ENCODE measurements around the gene CYGB. TPM values are rescaled to one million over a fixed set of nuclear protein-coding genes. Genes with fewer than 3 reads are reported as not detected.

The CYGB gene
- total RNA-seq, 2 experiments from 2014 or later = not detected

DNA sequence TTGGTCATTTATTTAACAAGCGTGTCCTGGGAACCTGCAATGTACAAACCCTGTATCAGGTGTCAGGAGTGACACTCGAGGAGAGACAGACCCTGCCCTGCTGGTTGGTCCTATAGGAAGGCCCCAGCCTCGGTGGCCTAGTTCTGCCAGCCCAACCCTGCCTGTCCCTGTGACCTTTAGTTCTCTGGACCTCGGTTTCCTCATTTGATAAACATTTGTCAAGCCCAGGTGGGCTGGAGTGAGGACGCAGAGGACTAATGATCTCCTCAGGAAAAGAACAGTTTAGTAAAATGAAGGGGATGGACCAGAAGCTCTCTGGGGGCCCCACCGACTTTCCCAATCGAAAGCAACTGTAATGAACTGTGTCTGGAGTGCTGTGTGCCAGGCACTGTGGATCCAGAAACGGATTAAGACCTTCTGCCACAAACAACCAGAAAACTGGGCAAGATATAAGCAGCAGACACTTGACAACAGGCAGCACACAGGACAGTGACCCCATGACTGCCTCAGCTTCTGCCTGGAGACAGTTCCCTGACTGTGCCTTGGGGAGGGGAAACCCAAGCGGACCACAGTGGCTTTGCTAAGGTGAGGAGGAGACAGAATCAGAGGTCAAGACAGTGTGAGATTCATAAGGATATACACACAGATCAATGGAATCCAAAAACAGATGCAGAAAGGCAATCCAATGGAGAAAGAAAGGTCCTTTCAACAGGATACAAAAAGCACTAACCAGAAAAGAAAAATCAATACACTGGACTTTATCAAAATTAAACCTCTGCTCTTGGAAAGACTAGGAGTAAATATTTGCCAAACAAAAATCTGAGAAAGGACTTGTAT lies 11.1 kb upstream of the CYGB start:
- POLR2A ChIA-PET = interaction anchor here (1.0 kb wide), 1 partner anchor 94 kb away, joined by 3 read pairs; no protein-coding TSS in a partner anchor
- H3K27ac Mint-ChIP-seq = no peak overlapping the region
- intact Hi-C loops (cut with micrococcal nuclease) = no loop called here

DNA sequence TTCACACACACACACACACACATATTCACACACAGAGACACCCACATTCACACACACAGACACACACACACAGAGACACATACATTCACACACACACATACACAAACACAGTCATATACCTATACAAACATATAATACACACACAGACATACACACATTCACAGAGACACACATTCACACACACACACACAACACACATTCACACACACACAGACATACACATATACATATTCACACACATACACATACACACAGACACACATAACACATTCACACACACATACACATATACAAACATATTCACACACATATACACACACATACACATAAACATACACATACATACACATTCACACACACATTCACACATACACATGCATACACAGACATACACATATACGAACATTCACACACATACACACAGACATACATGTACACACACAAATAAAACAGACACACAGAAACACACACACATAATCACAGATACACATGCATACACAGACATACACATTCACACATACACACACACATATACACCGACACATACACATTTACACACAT lies 10.2 kb upstream of the CYGB start:
- ChIA-PET POLR2A (interaction anchor here (1.0 kb wide), 1 partner anchor 10 kb away, joined by 3 read pairs; no protein-coding TSS in a partner anchor), CTCF (interaction anchor here (1.0 to 4.3 kb wide), 5 partner anchors 10 to 81 kb away, joined by 3 to 36 read pairs (median 5); partner anchors contain the start of gene AANAT)
- DNase-seq = no peak
- Mint-ChIP-seq H3K4me3 (no peak overlapping the region), H3K9me3 (no peaks in the 10 kb centered on the region), H3K36me3 (no peaks in the 10 kb centered on the region), H3K4me1 (ENCODE audit: low read depth) (no peaks in the 10 kb centered on the region), H3K27ac (no peak overlapping the region), H3K27me3 (peaks cover 9% of the 10 kb centered on the region)
- intact Hi-C loops (cut with micrococcal nuclease) = no loop called here

More for the DNA sequence above, 11.1 kb upstream of the CYGB start:
- CTCF ChIA-PET = interaction anchor here (0.8 to 1.1 kb wide), 2 partner anchors 9 to 75 kb away, joined by 3 to 4 read pairs; no protein-coding TSS in a partner anchor
- H3K9me3 Mint-ChIP-seq = no peaks in the 10 kb centered on the region
- H3K4me3 Mint-ChIP-seq = no peak overlapping the region
- H3K27me3 Mint-ChIP-seq = peaks cover 7% of the 10 kb centered on the region
- no peaks in the 10 kb centered on the region for H3K36me3 Mint-ChIP-seq
- DNase-seq = no peak
- H3K4me1 Mint-ChIP-seq (ENCODE audit: low read depth) = no peaks in the 10 kb centered on the region

DNA sequence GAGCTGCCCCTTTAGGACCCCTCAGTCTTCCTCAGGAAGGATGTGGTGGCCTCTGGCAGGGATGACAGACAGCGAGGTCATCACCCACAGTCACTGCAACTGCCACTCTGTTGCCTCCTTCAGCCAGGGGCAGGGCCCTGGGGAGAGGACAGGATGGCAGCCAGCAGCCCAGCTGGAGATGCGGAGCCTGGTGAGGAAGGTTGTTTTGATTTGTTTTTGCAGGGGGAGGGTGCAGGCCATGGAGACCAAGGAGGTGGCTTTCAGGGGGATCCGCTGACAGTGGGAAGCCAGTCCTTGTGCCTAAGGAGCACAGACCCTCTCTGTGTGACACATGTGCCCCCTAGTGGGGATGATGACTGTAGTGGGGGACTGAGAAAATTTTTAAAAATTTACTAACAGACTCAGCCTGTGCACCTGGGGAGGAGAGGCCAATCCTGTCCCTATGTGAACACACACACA lies 9.7 kb upstream of the CYGB start:
- peaks cover 11% of the 10 kb centered on the region for H3K27me3 Mint-ChIP-seq
- H3K4me1 Mint-ChIP-seq (ENCODE audit: low read depth) = no peaks in the 10 kb centered on the region
- ChIA-PET POLR2A (interaction anchor here (0.9 to 1.0 kb wide), 2 partner anchors 11 to 20 kb away, joined by 3 read pairs; no protein-coding TSS in a partner anchor), CTCF (interaction anchor here (1.0 to 4.3 kb wide), 8 partner anchors 10 to 80 kb away, joined by 3 to 36 read pairs (median 5); partner anchors contain the start of genes AANAT and ST6GALNAC2)
- no peaks in the 10 kb centered on the region for H3K9me3 Mint-ChIP-seq
- intact Hi-C loops (cut with micrococcal nuclease) = no loop called here
- H3K36me3 Mint-ChIP-seq = no peaks in the 10 kb centered on the region
- no peak overlapping the region for H3K4me3 Mint-ChIP-seq
- H3K27ac Mint-ChIP-seq = no peak overlapping the region
- DNase-seq = peak; percentile 48

DNA sequence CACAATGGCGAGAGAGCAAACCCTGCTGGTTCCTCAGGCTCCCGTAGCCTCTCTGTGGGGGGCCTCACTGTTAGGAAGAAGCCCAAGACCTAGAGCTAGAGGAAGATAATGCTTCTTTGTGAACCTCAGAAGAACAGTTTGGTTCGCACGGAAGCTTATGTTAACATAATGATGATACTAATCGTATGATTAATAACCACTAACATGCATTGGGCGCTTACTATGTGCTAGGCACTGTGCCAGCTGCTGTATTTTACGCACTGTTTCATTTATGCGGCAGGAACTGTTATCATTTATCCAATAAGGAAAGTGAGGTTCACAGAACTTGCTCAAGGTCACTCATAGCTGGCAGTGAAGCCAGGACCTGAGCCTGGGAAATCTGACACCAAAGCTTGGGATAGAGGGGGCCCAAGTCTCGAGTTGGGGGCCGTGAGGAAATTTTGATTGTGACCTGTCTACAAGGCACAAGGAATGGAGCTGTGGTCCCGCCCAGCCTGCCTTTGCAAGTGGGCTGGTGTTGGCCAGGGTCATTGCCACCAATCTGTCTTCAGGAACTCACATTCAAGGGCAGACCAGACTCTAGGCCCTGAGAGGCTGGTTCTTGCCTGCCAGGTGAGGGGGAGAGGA lies 9.2 kb upstream of the CYGB start:
- Mint-ChIP-seq H3K27ac (no peak overlapping the region), H3K27me3 (peaks cover 14% of the 10 kb centered on the region), H3K9me3 (no peaks in the 10 kb centered on the region), H3K4me1 (ENCODE audit: low read depth) (no peaks in the 10 kb centered on the region), H3K4me3 (no peak overlapping the region), H3K36me3 (no peaks in the 10 kb centered on the region)
- CTCF ChIA-PET = interaction anchor here (1.0 to 4.3 kb wide), 8 partner anchors 11 to 80 kb away, joined by 3 to 36 read pairs (median 5); partner anchors contain the start of genes AANAT and ST6GALNAC2
- intact Hi-C loops (cut with micrococcal nuclease) = no loop called here
- POLR2A ChIA-PET = interaction anchor here (0.9 to 1.0 kb wide), 2 partner anchors 12 to 20 kb away, joined by 3 read pairs; no protein-coding TSS in a partner anchor
- DNase-seq = no peak

DNA sequence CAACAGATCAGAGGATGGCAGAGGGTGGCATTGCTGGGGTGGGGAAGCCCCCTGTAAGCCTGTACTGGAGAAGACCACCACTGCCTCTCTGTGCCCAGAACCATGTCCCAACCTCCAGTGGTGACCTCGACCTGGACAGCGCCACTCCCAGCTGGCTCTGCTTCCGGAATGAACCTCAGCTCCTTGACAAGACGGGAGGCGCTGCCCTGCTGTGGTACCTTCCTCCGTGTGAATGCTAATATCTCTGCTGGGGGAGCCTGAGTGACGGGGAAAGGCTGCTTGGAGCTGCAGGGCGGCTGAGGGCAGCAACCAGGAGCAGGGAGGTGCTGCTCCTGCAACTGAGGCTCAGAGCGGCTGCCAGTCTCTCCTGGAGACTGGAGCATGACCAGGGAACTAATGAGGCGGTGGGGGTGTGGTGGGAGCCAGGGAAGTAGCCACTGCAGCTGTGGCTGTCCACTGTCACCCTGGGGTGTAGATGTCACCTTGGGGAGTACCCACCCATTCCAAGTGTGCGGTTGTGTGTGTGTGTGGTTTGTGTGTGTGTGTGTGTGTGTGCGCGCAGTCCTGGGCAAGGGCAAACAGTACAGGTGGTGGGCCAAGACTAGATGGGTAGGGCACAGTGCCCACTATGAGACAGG lies 8.5 kb upstream of the CYGB start:
- Mint-ChIP-seq H3K9me3 (no peaks in the 10 kb centered on the region), H3K36me3 (no peaks in the 10 kb centered on the region), H3K27ac (no peak overlapping the region), H3K4me3 (no peak overlapping the region), H3K4me1 (ENCODE audit: low read depth) (no peaks in the 10 kb centered on the region), H3K27me3 (peaks cover 17% of the 10 kb centered on the region)
- intact Hi-C loops (cut with micrococcal nuclease) = no loop called here
- POLR2A ChIA-PET = interaction anchor here (1.1 kb wide), 1 partner anchor 10 kb away, joined by 3 read pairs; no protein-coding TSS in a partner anchor
- DNase-seq = no peak
- CTCF ChIA-PET = interaction anchor here (1.0 to 4.3 kb wide), 7 partner anchors 11 to 78 kb away, joined by 3 to 36 read pairs (median 5); partner anchors contain the start of gene ST6GALNAC2

DNA sequence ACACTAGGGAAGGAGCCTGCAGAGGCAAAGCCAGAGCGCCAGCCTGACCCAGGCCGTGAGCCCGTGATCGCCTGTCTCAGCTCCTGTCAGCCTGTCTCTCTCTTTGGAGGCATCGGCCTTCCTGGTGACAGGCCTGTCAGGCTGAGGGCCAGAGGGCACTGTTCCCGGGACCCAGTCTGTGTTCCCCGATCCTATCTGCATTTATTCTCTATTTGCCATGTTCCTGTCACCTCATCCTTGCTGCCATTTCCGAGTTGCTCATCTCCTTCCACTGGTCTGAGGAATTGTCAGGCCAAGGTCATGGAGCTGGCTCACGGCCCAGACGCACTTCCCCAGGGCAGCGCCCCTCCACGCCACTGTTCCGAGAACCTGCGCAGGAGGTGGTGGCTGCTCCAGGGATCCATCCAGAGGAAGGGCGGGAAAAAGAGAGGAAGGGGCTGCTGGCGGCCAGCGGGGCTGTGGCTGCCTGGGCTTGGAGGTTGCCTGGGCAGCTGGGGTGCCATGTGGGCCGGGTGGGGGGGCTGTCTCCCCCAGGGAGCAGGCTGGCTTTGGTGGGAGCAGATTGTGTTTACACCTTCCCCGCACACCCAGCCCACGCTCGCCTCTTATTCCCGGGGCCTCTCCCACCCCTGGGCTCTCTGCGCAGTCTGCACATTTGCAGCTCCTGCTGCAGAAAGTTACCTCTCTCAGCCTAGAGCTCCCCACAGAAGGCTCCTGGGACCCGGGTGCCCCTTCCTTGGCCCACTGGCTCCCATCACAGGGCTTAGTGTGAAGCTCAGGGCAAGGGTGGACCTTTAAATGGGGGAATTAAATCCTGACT lies 7.2 kb upstream of the CYGB start:
- no peak for DNase-seq
- no peak overlapping the region for H3K27ac Mint-ChIP-seq
- intact Hi-C loops (cut with micrococcal nuclease) = no loop called here
- H3K4me1 Mint-ChIP-seq (ENCODE audit: low read depth) = no peaks in the 10 kb centered on the region
- no peaks in the 10 kb centered on the region for H3K36me3 Mint-ChIP-seq
- ChIA-PET CTCF (interaction anchor here (1.0 to 4.3 kb wide), 3 partner anchors 15 to 79 kb away, joined by 4 to 36 read pairs (median 19); no protein-coding TSS in a partner anchor), POLR2A (interaction anchor here (1.1 kb wide), 1 partner anchor 8 kb away, joined by 3 read pairs; no protein-coding TSS in a partner anchor)
- no peaks in the 10 kb centered on the region for H3K9me3 Mint-ChIP-seq
- H3K27me3 Mint-ChIP-seq = peaks cover 21% of the 10 kb centered on the region
- H3K4me3 Mint-ChIP-seq = no peak overlapping the region

DNA sequence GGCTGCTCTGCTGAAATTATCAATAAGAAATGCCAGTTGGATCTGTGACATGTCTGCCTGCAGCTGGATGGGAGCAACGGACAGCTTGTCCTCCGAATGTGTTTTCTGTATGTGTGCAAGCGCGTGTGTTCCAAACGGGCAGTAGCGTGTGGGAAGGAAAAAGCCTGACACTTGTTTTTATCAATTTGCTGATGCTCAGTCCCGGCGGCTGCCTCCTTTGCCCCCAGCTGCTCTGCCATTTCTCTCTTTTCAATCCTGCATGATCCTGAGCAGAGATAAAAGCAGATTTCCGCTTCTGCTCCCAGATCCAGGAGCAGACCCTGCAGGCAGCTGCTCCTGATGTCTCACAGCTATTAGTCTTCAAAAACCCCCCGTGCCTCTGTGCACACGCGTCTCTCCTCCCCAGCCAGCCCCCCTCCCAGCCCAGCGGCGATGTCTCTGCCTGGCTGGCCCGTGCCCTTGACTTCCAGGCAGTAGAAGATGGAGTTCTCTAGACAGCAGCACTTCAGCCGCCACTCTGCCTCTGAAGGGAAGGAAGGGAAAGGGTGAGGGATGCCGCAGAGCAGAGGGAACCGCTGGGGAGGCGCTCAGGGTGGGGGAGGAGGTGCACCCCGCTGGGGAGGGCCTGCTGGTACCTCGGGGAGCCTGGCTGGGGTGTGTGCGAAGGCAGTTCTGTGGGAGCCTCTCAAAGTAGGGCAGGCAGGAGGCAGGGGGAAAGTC lies 6.5 kb upstream of the CYGB start:
- Mint-ChIP-seq H3K4me1 (ENCODE audit: low read depth) (no peaks in the 10 kb centered on the region), H3K9me3 (no peaks in the 10 kb centered on the region), H3K27ac (no peak overlapping the region), H3K27me3 (peaks cover 29% of the 10 kb centered on the region), H3K4me3 (no peak overlapping the region), H3K36me3 (no peaks in the 10 kb centered on the region)
- DNase-seq = no peak
- POLR2A ChIA-PET = no interaction called here
- intact Hi-C loops (cut with micrococcal nuclease) = no loop called here
- CTCF ChIA-PET = interaction anchor here (4.3 kb wide), 1 partner anchor 21 kb away, joined by 36 read pairs; no protein-coding TSS in a partner anchor

DNA sequence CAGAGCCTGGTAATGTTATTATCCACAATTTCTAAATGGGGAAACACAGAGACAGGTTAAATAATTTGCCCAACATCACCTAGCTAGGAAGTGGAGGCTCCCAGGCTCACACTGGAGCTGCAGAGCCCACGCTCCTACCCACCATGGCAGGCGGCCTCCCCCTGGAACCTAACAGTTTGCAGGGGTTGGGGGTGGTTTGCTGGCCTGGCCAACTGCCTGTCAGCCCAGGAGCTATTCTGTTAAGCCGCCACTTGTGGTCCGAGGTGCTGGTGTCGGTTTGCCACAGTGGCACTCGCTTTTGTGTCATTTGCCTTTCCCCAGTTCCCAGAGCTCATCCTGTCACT lies 5.9 kb upstream of the CYGB start:
- no peaks in the 10 kb centered on the region for H3K36me3 Mint-ChIP-seq
- no peaks in the 10 kb centered on the region for H3K4me1 Mint-ChIP-seq (ENCODE audit: low read depth)
- DNase-seq = no peak
- ChIA-PET CTCF (interaction anchor here (4.3 kb wide), 1 partner anchor 20 kb away, joined by 36 read pairs; no protein-coding TSS in a partner anchor), POLR2A (no interaction called here)
- H3K4me3 Mint-ChIP-seq = no peak overlapping the region
- intact Hi-C loops (cut with micrococcal nuclease) = no loop called here
- no peaks in the 10 kb centered on the region for H3K9me3 Mint-ChIP-seq
- H3K27me3 Mint-ChIP-seq = peaks cover 34% of the 10 kb centered on the region
- H3K27ac Mint-ChIP-seq = no peak overlapping the region

DNA sequence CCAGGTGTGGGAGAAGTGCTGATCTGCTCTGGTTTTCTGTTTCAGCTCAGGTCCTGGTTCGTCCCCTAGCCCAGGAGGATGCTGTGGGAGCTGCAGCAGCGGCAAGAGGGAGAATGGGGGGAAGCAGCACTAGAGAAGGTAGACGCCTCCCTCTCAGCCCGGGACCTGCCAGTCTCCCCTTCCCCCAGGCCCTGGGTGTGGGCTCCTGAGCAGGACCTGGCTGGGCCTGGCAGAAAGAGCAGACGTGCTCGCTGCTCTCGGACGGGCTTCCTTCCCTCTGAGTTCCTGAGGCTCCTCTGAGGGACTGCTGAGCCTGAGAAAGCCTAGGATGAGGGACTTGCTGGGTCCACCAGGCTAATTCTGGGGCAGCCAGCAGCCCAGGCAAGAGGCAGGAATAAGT lies 5.5 kb upstream of the CYGB start:
- POLR2A ChIA-PET = interaction anchor here (0.7 kb wide), 1 partner anchor 25 kb away, joined by 3 read pairs; no protein-coding TSS in a partner anchor
- no peak for DNase-seq
- no peak overlapping the region for H3K4me3 Mint-ChIP-seq
- no peak overlapping the region for H3K27ac Mint-ChIP-seq
- H3K9me3 Mint-ChIP-seq = no peaks in the 10 kb centered on the region
- no peaks in the 10 kb centered on the region for H3K4me1 Mint-ChIP-seq (ENCODE audit: low read depth)
- peaks cover 36% of the 10 kb centered on the region for H3K27me3 Mint-ChIP-seq
- CTCF ChIA-PET = interaction anchor here (4.3 kb wide), 1 partner anchor 20 kb away, joined by 36 read pairs; no protein-coding TSS in a partner anchor
- no peaks in the 10 kb centered on the region for H3K36me3 Mint-ChIP-seq
- intact Hi-C loops (cut with micrococcal nuclease) = no loop called here

DNA sequence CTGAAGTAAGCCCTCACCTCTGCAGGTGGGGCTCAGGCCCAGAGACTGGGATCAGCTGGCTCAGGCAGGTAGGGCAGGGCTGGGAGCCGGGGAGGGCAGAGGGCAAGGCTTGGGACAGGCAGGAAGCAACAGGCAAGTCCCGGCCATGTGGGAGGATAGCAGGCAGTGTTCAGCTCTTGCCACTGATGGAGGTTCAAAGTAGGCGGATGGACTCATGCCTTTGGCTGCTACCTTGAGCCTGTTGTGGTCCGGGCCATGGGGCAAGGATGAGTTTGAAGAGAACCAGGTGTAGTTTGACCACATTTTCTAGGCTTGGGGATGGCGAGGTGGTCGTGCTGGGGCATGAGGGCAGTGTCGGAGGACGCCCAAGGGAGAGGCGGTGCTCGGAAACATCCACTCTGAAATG lies 5.1 kb upstream of the CYGB start:
- H3K4me3 Mint-ChIP-seq = no peak overlapping the region
- H3K27ac Mint-ChIP-seq = no peak overlapping the region
- no peaks in the 10 kb centered on the region for H3K4me1 Mint-ChIP-seq (ENCODE audit: low read depth)
- H3K36me3 Mint-ChIP-seq = no peaks in the 10 kb centered on the region
- peaks cover 36% of the 10 kb centered on the region for H3K27me3 Mint-ChIP-seq
- ChIA-PET CTCF (no interaction called here), POLR2A (interaction anchor here (0.7 kb wide), 1 partner anchor 26 kb away, joined by 3 read pairs; no protein-coding TSS in a partner anchor)
- intact Hi-C loops (cut with micrococcal nuclease) = no loop called here
- no peaks in the 10 kb centered on the region for H3K9me3 Mint-ChIP-seq
- DNase-seq = no peak

Measured in activated CD4-positive, alpha-beta memory T cell treated with anti-CD3 and anti-CD28 coated beads for 36 hours (primary cell).